Dedifferentiated amniotic fluid mesenchymal stem cell (primary cell): ENCODE results near the gene DDX39A.
"Not testable (repeated sequence)": the region's sequence is repeated elsewhere in the genome, so short reads cannot be mapped to it uniquely, and the experiment has no call there.

Experiments
- DNase-seq: peaks from one replicate; pipeline ENCODE4 v3.0.0-alpha.2; 2016; ENCODE audit errors: extremely low spot score

DDX39A gene

GRCh38 chr19:14419106-14419813 is at the start of gene DDX39A:
TSS of gene DDX39A (minus strand) at chr19:14419341. CDS start at chr19:14413220, 6,121 bp downstream.
- peak; percentile 100 for DNase-seq

- no peak for DNase-seq
These were observed 48.7 kb upstream of the DDX39A start for GRCh38 chr19:14467816-14468215.

GRCh38 chr19:14467391-14467790 is 48.2 kb upstream of the DDX39A start:
- no peak for DNase-seq

GRCh38 chr19:14463747-14464146 is 44.6 kb upstream of the DDX39A start:
- DNase-seq, result no peak

GRCh38 chr19:14462401-14462800 is 43.3 kb upstream of the DDX39A start:
- not testable (repeated sequence) for DNase-seq

GRCh38 chr19:14460935-14461334 is 41.8 kb upstream of the DDX39A start:
- no peak for DNase-seq

- DNase-seq, result no peak
These were observed 40.6 kb upstream of the DDX39A start for GRCh38 chr19:14459703-14460102.

GRCh38 chr19:14452303-14452702 is 33.2 kb upstream of the DDX39A start:
- not testable (repeated sequence) for DNase-seq

GRCh38 chr19:14450876-14451275 is 31.7 kb upstream of the DDX39A start:
- DNase-seq, result no peak

- DNase-seq, result no peak
These were observed 31.2 kb upstream of the DDX39A start for GRCh38 chr19:14450168-14450874.

GRCh38 chr19:14449321-14449720 is 30.2 kb upstream of the DDX39A start:
- DNase-seq, result no peak

GRCh38 chr19:14446336-14447036 is 27.3 kb upstream of the DDX39A start:
- DNase-seq, result no peak

- no peak for DNase-seq
These were observed 24.6 kb upstream of the DDX39A start for GRCh38 chr19:14443632-14444216.

GRCh38 chr19:14442891-14443631 is 23.9 kb upstream of the DDX39A start:
- no peak for DNase-seq

- DNase-seq, result no peak
These were observed 22.1 kb upstream of the DDX39A start for GRCh38 chr19:14441041-14441938.

- DNase-seq, result no peak
These were observed 20.9 kb upstream of the DDX39A start for GRCh38 chr19:14440049-14440448.

GRCh38 chr19:14439014-14439413 is 19.9 kb upstream of the DDX39A start:
- DNase-seq, result no peak

GRCh38 chr19:14437578-14438140 is 18.5 kb upstream of the DDX39A start:
- no peak for DNase-seq

GRCh38 chr19:14435320-14436050 is 16.3 kb upstream of the DDX39A start:
- DNase-seq, result no peak
